OCI-LY7 (cell line): ENCODE data around the gene SUSD4.

ENCODE experiments used
- EZH2phosphoT487 ChIP-seq: fragments of 200-600 bp; sonication (generic); IDR thresholded peaks from 2 replicates; pipeline ENCODE4 v1.6.1; 2018; ENCODE audit warnings: low read depth, borderline replicate concordance, mild to moderate bottlenecking, mixed run types, antibody characterized with exemption, low read length, moderate library complexity, mixed read lengths
- TF ChIP-seq, protein P1 (sequence below): fragments of 200-600 bp; sonication (generic); conservative IDR thresholded peaks from 2 replicates; pipeline ENCODE4 v1.5.1; 2014; ENCODE audit warnings: mild to moderate bottlenecking, antibody characterized with exemption, low read length, moderate library complexity, mixed read lengths

- TF ChIP-seq, protein P1, sequence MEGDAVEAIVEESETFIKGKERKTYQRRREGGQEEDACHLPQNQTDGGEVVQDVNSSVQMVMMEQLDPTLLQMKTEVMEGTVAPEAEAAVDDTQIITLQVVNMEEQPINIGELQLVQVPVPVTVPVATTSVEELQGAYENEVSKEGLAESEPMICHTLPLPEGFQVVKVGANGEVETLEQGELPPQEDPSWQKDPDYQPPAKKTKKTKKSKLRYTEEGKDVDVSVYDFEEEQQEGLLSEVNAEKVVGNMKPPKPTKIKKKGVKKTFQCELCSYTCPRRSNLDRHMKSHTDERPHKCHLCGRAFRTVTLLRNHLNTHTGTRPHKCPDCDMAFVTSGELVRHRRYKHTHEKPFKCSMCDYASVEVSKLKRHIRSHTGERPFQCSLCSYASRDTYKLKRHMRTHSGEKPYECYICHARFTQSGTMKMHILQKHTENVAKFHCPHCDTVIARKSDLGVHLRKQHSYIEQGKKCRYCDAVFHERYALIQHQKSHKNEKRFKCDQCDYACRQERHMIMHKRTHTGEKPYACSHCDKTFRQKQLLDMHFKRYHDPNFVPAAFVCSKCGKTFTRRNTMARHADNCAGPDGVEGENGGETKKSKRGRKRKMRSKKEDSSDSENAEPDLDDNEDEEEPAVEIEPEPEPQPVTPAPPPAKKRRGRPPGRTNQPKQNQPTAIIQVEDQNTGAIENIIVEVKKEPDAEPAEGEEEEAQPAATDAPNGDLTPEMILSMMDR, result no peak
- no peak for TF ChIP-seq EZH2phosphoT487
Observed at GRCh38 chr1:223364685-223365382, 858 bp upstream of the SUSD4 start.
